Gastrocnemius medialis (tissue), 4 donors: ENCODE results near the gene DNAJC30. TPM values are rescaled to one million over a fixed set of nuclear protein-coding genes. Genes with fewer than 3 reads are reported as not detected.

Experiments
- ATAC-seq, 2 donors: fragments of 150-250 bp; one replicate each; pipeline ENCODE4 v1.9.1; 2016
- DNase-seq, 2 donors: peaks; one replicate each; pipeline ENCODE4 v3.0.0-alpha.2; 2019
- H3K27ac ChIP-seq, 4 donors: fragments of 200-600 bp; sonication (generic); 1 replicate in 1 of 4; 2 replicates in 3 of 4; pipeline ENCODE4 v1.5.1; 2016 to 2018; ENCODE audit warnings: mild to moderate bottlenecking in 2 of 4, moderate library complexity in 1 of 4
- H3K27me3 ChIP-seq, 3 donors: fragments of 200-600 bp; sonication (generic) in 2 of 3; 1 replicate in 1 of 3; 2 replicates in 2 of 3; pipeline versions ENCODE4 v1.5.1 to v1.6.0; 2016 to 2019; ENCODE audit warnings: mild to moderate bottlenecking in 1 of 3, moderate library complexity in 1 of 3
- H3K36me3 ChIP-seq, 2 donors: fragments of 200-600 bp; sonication (generic) in 1 of 2; one replicate each; pipeline ENCODE4 v1.5.1; 2017 to 2018
- H3K4me1 ChIP-seq, 2 donors: fragments of 200-600 bp; sonication (generic) in 1 of 2; one replicate each; pipeline ENCODE4 v1.5.1; 2016 to 2017; ENCODE audit warnings: mild to moderate bottlenecking in 2 of 2
- H3K4me3 ChIP-seq, 4 donors: fragments of 200-600 bp; sonication (generic) in 3 of 4; 1 replicate in 1 of 4; 2 replicates in 3 of 4; pipeline ENCODE4 v1.5.1; 2016 to 2019; ENCODE audit warnings: mild to moderate bottlenecking in 2 of 4
- H3K9me3 ChIP-seq, 3 donors: fragments of 200-600 bp; sonication (generic) in 2 of 3; 1 replicate in 1 of 3; 2 replicates in 2 of 3; pipeline ENCODE4 v1.5.1; 2016 to 2019
- CTCF ChIP-seq, 5 experiments: fragments of 450-650 bp in 3 of 5; fragments of 200-600 bp in 2 of 5; sonication (generic) in 2 of 5; IDR thresholded peaks in 4 of 5; conservative IDR thresholded peaks in 1 of 5; 1 replicate in 4 of 5; 2 replicates in 1 of 5; pipeline ENCODE4 v1.5.1; 2016 to 2019; ENCODE audit warnings: antibody characterized with exemption in 5 of 5, mild to moderate bottlenecking in 3 of 5, moderate library complexity in 3 of 5
- POLR2A ChIP-seq, 2 donors: fragments of 450-650 bp; IDR thresholded peaks; one replicate each; pipeline ENCODE4 v1.6.1; 2017; ENCODE audit warnings: antibody characterized with exemption in 2 of 2, mild to moderate bottlenecking in 2 of 2, moderate library complexity in 2 of 2
- in situ Hi-C, 4 donors: fragments of 200-750 bp; cut with MboI; loops; one replicate each; pipeline versions ENCODE4 v1.15.0 to v1.8.0; 2017; ENCODE audit warnings: low sequenced_read_pairs in 4 of 4
- intact Hi-C: fragments of 100-400 bp; cut with DNase I; formaldehyde crosslinking; loops from one replicate; pipeline ENCODE4 v1.15.1; 2023; ENCODE audit warnings: low total_unique reads
- total RNA-seq, 4 donors: library from RNA; depleted of rRNA; stranded (reverse); fragments of >200 nt; gene quantifications; one replicate each; pipeline versions ENCODE4 v1.1.0 to v1.2.3, GENCODE V29; 2016

The DNAJC30 gene
- total RNA-seq, 4 donors from 2014 or later, result 3.9 to 10.5 (median 5.6) TPM

- H3K9me3 ChIP-seq, result no peaks in the 10 kb centered on the region
- H3K4me1 ChIP-seq, result no peaks in the 10 kb centered on the region
- ATAC-seq (no peak), DNase-seq (no peak)
- H3K27ac ChIP-seq, result no peak overlapping the region
- in situ Hi-C loops, result no loop called here
- TF ChIP-seq POLR2A (IDR thresholded peaks at IDR 0.05) (no peak), CTCF (IDR thresholded peaks at IDR 0.05 in 4 of 5, conservative IDR thresholded peaks at IDR 0.05 in 1 of 5) (no peak)
- H3K4me3 ChIP-seq, result no peak overlapping the region
- peaks cover 0 to 49% of the 10 kb centered on the region in 2 donors for H3K36me3 ChIP-seq
- no peaks in the 10 kb centered on the region for H3K27me3 ChIP-seq
- intact Hi-C loops, result no loop called here
These were observed 16.8 kb upstream of the DNAJC30 start for GRCh38 chr7:73700069-73700423.

GRCh38 chr7:73699370-73700068 is 16.3 kb upstream of the DNAJC30 start:
- H3K27me3 ChIP-seq, result no peaks in the 10 kb centered on the region
- H3K9me3 ChIP-seq, result no peaks in the 10 kb centered on the region
- no peak overlapping the region for H3K27ac ChIP-seq
- peaks cover 0 to 54% of the 10 kb centered on the region in 2 donors for H3K36me3 ChIP-seq
- DNase-seq (no peak), ATAC-seq (no peak)
- in situ Hi-C loops (no loop called here), intact Hi-C loops (no loop called here)
- no peak overlapping the region for H3K4me3 ChIP-seq
- H3K4me1 ChIP-seq, result no peaks in the 10 kb centered on the region
- TF ChIP-seq POLR2A (IDR thresholded peaks at IDR 0.05), result no peak
- TF ChIP-seq CTCF (IDR thresholded peaks at IDR 0.05 in 4 of 5, conservative IDR thresholded peaks at IDR 0.05 in 1 of 5), result no peak

- no peak overlapping the region for H3K27ac ChIP-seq
- no peak overlapping the region for H3K4me3 ChIP-seq
- peaks cover 0 to 65% of the 10 kb centered on the region in 2 donors for H3K36me3 ChIP-seq
- H3K27me3 ChIP-seq, result no peaks in the 10 kb centered on the region
- H3K9me3 ChIP-seq, result no peaks in the 10 kb centered on the region
- TF ChIP-seq POLR2A (IDR thresholded peaks at IDR 0.05) (no peak), CTCF (IDR thresholded peaks at IDR 0.05 in 4 of 5, conservative IDR thresholded peaks at IDR 0.05 in 1 of 5) (no peak)
- intact Hi-C loops, result no loop called here
- ATAC-seq (no peak), DNase-seq (no peak)
- in situ Hi-C loops, result no loop called here
- no peaks in the 10 kb centered on the region for H3K4me1 ChIP-seq
These were observed 15.2 kb upstream of the DNAJC30 start for GRCh38 chr7:73698410-73698809.

GRCh38 chr7:73696372-73696771 is 13.1 kb upstream of the DNAJC30 start:
- ATAC-seq, result no peak

More at GRCh38 chr7:73696372-73696771, 13.1 kb upstream of the DNAJC30 start:
- in situ Hi-C loops, result no loop called here
- Histone ChIP-seq H3K9me3 (no peaks in the 10 kb centered on the region), H3K4me1 (no peaks in the 10 kb centered on the region), H3K27me3 (no peaks in the 10 kb centered on the region), H3K27ac (no peak overlapping the region), H3K4me3 (no peak overlapping the region), H3K36me3 (peaks cover 0 to 78% of the 10 kb centered on the region in 2 donors)
- intact Hi-C loops, result no loop called here
- no peak for TF ChIP-seq POLR2A (IDR thresholded peaks at IDR 0.05)
- TF ChIP-seq CTCF (IDR thresholded peaks at IDR 0.05 in 4 of 5, conservative IDR thresholded peaks at IDR 0.05 in 1 of 5), result no peak
- DNase-seq, result no peak
